ENCODE data around the gene THOC6. TPM values are rescaled to one million over a fixed set of nuclear protein-coding genes. Genes with fewer than 3 reads are reported as not detected.
A peak's percentile ranks its signal among the peaks of the same experiment; 100 is the strongest.

Gene THOC6
- total and polyA plus RNA-seq, 9 of the 15 experiments (the other 6 are each of a cell fraction or from before 2014, with no cell fraction given), result 2.5 to 65.4 (median 42.3) TPM

- TF ChIP-seq ARID4B (CRISPR knock-in tag; IDR thresholded peaks at IDR 0.05) (peak; percentile 85), ESRRA (IDR thresholded peaks at IDR 0.05; ENCODE audit: borderline replicate concordance, low read depth) (peak; percentile 30; the same call in 1 of the 2 replicates), E2F1 (CRISPR knock-in tag; IDR thresholded peaks at IDR 0.05) (peak; percentile 84), GATAD2B (IDR thresholded peaks at IDR 0.05; ENCODE audit: borderline replicate concordance) (no peak; the same call in 1 of the 2 replicates), MITF (IDR thresholded peaks at IDR 0.05) (no peak), ZNF518B (CRISPR knock-in tag; IDR thresholded peaks at IDR 0.05) (no peak), SUPT5H (IDR thresholded peaks at IDR 0.05) (peak; percentile 87), MNT (conservative IDR thresholded peaks at IDR 0.05) (peak; percentile 44 to 66), MCM2 (IDR thresholded peaks at IDR 0.05; ENCODE audit: low read depth) (no peak), DIDO1 (tag; IDR thresholded peaks at IDR 0.05; ENCODE audit: low read depth) (no peak), DACH1 (IDR thresholded peaks at IDR 0.05; ENCODE audit: partially characterized antibody) (no peak), SIN3B (IDR thresholded peaks at IDR 0.05; ENCODE audit: low read depth) (peak; percentile 35), NCOA2 (IDR thresholded peaks at IDR 0.05; ENCODE audit: partially characterized antibody in 2 of 2) (no peak), MTF1 (CRISPR knock-in tag; IDR thresholded peaks at IDR 0.05; ENCODE audit: borderline replicate concordance) (no peak)
Observed at GRCh38 chr16:2980227-2981176, 43.3 kb upstream of the THOC6 start, which contains the start of gene PKMYT1 (continued).

Data from K562 (cell line).